Left lung (tissue), 10 donors: ENCODE measurements around the gene SVOPL. TPM values are rescaled to one million over a fixed set of nuclear protein-coding genes. Genes with fewer than 3 reads are reported as not detected.

Source experiments
- ATAC-seq: fragments of 200-7000 bp; cut with Tn5 transposase; one replicate; pipeline ENCODE4 v1.9.1; 2020; ENCODE audit warnings: moderate library complexity
- DNase-seq, 4 donors: peaks; one replicate each; pipeline ENCODE4 v3.0.0-alpha.2; 2013 to 2020
- H3K27ac ChIP-seq, 2 donors: fragments of 200-600 bp; sonication (generic) in 1 of 2; one replicate each; pipeline versions ENCODE4 v1.5.0 to v1.8.0; 2020 to 2021
- H3K27me3 ChIP-seq, 2 donors: fragments of 200-600 bp; sonication (generic) in 1 of 2; one replicate each; pipeline versions ENCODE4 v1.5.0 to v1.8.0; 2020 to 2021
- H3K36me3 ChIP-seq, 2 donors: fragments of 200-600 bp; sonication (generic) in 1 of 2; one replicate each; pipeline versions ENCODE4 v1.5.0 to v1.8.0; 2020 to 2021
- H3K4me1 ChIP-seq, 2 donors: fragments of 200-600 bp; one replicate each; pipeline ENCODE4 v1.8.0; 2021
- H3K4me3 ChIP-seq, 2 donors: fragments of 200-600 bp; sonication (generic) in 1 of 2; one replicate each; pipeline versions ENCODE4 v1.5.0 to v1.8.0; 2020 to 2021; ENCODE audit warnings: mild to moderate bottlenecking in 1 of 2
- H3K9me3 ChIP-seq, 2 donors: fragments of 200-600 bp; sonication (generic) in 1 of 2; one replicate each; pipeline versions ENCODE4 v1.5.0 to v1.8.0; 2020 to 2021
- intact Hi-C, 2 donors: fragments of 100-400 bp; cut with DNase I; formaldehyde crosslinking; loops; one replicate each; pipeline versions ENCODE4 v1.11.2 to v1.14.2; 2022
- polyA plus RNA-seq, 6 donors: library from polyadenylated mRNA; unstranded; fragments of 120-200 nt; gene quantifications; one replicate each; pipeline ENCODE4 v1.2.1, GENCODE V29; 2013; ENCODE audit not compliant: insufficient read length in 6 of 6
- total RNA-seq, 2 donors: library from RNA; stranded (reverse); fragmentation: NEBNext Ultra II Directional; extraction: Animal tissue kit (Norgen Biotek cat#: 25700); gene quantifications; one replicate each; pipeline ENCODE4 v1.2.1, GENCODE V29; 2021
- TF ChIP-seq, protein P1 (sequence below), 2 donors: fragments of 200-600 bp; sonication (generic) in 1 of 2; IDR thresholded peaks; one replicate each; pipeline versions ENCODE4 v1.5.0 to v1.8.0; 2021; ENCODE audit warnings: antibody characterized with exemption in 2 of 2
- donor health status: DM: no; HTN: yes; CAD: no.
- donor health status: DM: no; HTN: no; CAD: no.

The SVOPL gene
- total and polyA plus RNA-seq, 8 donors, result 0.26 to 3.8 (median 2.5) TPM; not detected in 1

DNA sequence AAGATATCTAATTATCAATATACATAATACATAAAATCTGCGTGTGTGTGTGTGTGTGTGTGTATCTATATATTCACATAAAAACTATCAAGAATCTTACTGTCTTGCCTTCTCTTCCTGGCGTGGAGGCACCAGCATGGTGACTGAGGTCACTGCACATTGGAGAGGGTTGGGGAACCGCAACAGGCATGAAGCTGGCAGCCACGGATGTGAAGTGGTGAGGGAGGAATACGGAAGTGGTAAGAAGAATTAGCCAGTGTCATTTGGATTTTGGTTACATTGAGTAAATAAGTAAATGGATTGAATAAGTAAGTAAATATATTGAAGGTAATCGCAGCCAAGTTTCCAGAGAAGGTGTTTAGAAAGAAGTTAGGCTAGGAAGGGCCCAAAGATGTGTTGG is 156.0 kb downstream of the SVOPL start:
- DNase-seq (no peak), ATAC-seq (no peak)
- Histone ChIP-seq H3K4me3 (no peak overlapping the region), H3K4me1 (no peaks in the 10 kb centered on the region), H3K27ac (no peak overlapping the region), H3K36me3 (peaks cover 0 to 67% of the 10 kb centered on the region in 2 donors), H3K27me3 (no peaks in the 10 kb centered on the region), H3K9me3 (no peaks in the 10 kb centered on the region)
- TF ChIP-seq, protein P1, sequence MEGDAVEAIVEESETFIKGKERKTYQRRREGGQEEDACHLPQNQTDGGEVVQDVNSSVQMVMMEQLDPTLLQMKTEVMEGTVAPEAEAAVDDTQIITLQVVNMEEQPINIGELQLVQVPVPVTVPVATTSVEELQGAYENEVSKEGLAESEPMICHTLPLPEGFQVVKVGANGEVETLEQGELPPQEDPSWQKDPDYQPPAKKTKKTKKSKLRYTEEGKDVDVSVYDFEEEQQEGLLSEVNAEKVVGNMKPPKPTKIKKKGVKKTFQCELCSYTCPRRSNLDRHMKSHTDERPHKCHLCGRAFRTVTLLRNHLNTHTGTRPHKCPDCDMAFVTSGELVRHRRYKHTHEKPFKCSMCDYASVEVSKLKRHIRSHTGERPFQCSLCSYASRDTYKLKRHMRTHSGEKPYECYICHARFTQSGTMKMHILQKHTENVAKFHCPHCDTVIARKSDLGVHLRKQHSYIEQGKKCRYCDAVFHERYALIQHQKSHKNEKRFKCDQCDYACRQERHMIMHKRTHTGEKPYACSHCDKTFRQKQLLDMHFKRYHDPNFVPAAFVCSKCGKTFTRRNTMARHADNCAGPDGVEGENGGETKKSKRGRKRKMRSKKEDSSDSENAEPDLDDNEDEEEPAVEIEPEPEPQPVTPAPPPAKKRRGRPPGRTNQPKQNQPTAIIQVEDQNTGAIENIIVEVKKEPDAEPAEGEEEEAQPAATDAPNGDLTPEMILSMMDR (IDR thresholded peaks at IDR 0.05), result no peak
- intact Hi-C loops, result no loop called here

Other genes starting within 250 kb of the SVOPL start
- 10 to 100 TPM; 22.4 to 23.8 TPM for gene TRIM24, start 241.1 kb downstream of the SVOPL start, total RNA-seq
- 10 to 100 TPM; 63.3 to 81.2 (median 74.8) TPM for gene TRIM24, start 241.1 kb downstream of the SVOPL start, polyA plus RNA-seq
- gene TMEM213, start 96.6 kb upstream of the SVOPL start, total RNA-seq, result 10 to 100 TPM in 1 of 2 donors, under 1 TPM in 1; 0.05 to 32.8 TPM
- 1 to 10 TPM in 2 of 6 donors, under 1 TPM in 4; 0.40 to 1.3 (median 0.84) TPM for gene TMEM213, start 96.6 kb upstream of the SVOPL start, polyA plus RNA-seq
- 1 to 10 TPM in 1 of 2 donors, under 1 TPM in 1; 0.99 to 7.3 TPM for gene ATP6V0A4, start 96.8 kb upstream of the SVOPL start, total RNA-seq
- gene ATP6V0A4, start 96.8 kb upstream of the SVOPL start, polyA plus RNA-seq, result 1 to 10 TPM in 1 of 6 donors, under 1 TPM in 5; 0.52 to 1.8 (median 0.73) TPM